Mesenchymal stem cell (in vitro differentiated cells and primary cell): Measurements from ENCODE around the gene KIF26B.

Source experiments
- DNase-seq: peaks from one replicate; pipeline ENCODE4 v3.0.0-alpha.2; 2013
- H2AFZ ChIP-seq: one replicate; pipeline ENCODE4 v1.6.1; 2013; ENCODE audit warnings: low read depth, mild to moderate bottlenecking, control low read depth, inconsistent platforms, low read length, moderate library complexity
- H2AK5ac ChIP-seq: 2 replicates; pipeline ENCODE4 v1.6.1; 2013; ENCODE audit warnings: low read length, moderate library complexity, mild to moderate bottlenecking, inconsistent platforms; ENCODE audit not compliant: severe bottlenecking
- H2BK120ac ChIP-seq: one replicate; pipeline ENCODE4 v1.6.1; 2013; ENCODE audit warnings: low read depth, mild to moderate bottlenecking, inconsistent platforms, low read length, moderate library complexity
- H2BK12ac ChIP-seq, 2 experiments: one replicate each; pipeline ENCODE4 v1.6.1; 2013; ENCODE audit warnings: inconsistent platforms in 2 of 2, low read length in 2 of 2, mild to moderate bottlenecking in 2 of 2, moderate library complexity in 2 of 2, control low read depth in 1 of 2
- H2BK15ac ChIP-seq: one replicate; pipeline ENCODE4 v1.6.1; 2013; ENCODE audit warnings: mild to moderate bottlenecking, low read depth, inconsistent platforms; ENCODE audit not compliant: poor library complexity, severe bottlenecking
- H2BK5ac ChIP-seq: 2 replicates; pipeline ENCODE4 v1.6.1; 2013; ENCODE audit warnings: low read depth, mild to moderate bottlenecking, low read length, control low read depth, inconsistent platforms; ENCODE audit not compliant: poor library complexity, severe bottlenecking
- H3K14ac ChIP-seq, 2 experiments: one replicate each; pipeline ENCODE4 v1.6.1; 2013; ENCODE audit warnings: inconsistent platforms in 2 of 2, low read length in 2 of 2, control low read depth in 1 of 2, mild to moderate bottlenecking in 1 of 2, moderate library complexity in 1 of 2
- H3K18ac ChIP-seq, 2 experiments: one replicate each; pipeline ENCODE4 v1.6.1; 2013; ENCODE audit warnings: inconsistent platforms in 2 of 2, low read length in 2 of 2, control low read depth in 1 of 2, low read depth in 1 of 2, mild to moderate bottlenecking in 1 of 2
- H3K23ac ChIP-seq, 2 experiments: one replicate each; pipeline ENCODE4 v1.6.1; 2013; ENCODE audit warnings: inconsistent platforms in 2 of 2, low read length in 2 of 2, mild to moderate bottlenecking in 2 of 2, moderate library complexity in 2 of 2, control low read depth in 1 of 2
- H3K27ac ChIP-seq: 2 replicates; pipeline ENCODE4 v1.5.1; 2013; ENCODE audit warnings: mild to moderate bottlenecking, moderate library complexity, low read length, control low read depth, inconsistent platforms; ENCODE audit not compliant: poor library complexity, severe bottlenecking
- H3K27me3 ChIP-seq, 2 experiments: 2 replicates each; pipeline versions ENCODE4 v1.6.1 to v1.7.0; 2013; ENCODE audit warnings: low read length in 2 of 2, mild to moderate bottlenecking in 2 of 2, moderate library complexity in 2 of 2, control low read depth in 1 of 2, inconsistent platforms in 1 of 2; ENCODE audit not compliant: control insufficient read depth in 1 of 2, insufficient read depth in 1 of 2
- H3K36me3 ChIP-seq, 2 experiments: 2 replicates each; pipeline versions ENCODE4 v1.6.1 to v1.7.0; 2013; ENCODE audit warnings: low read length in 2 of 2, control low read depth in 1 of 2, inconsistent platforms in 1 of 2, low read depth in 1 of 2, mild to moderate bottlenecking in 1 of 2; ENCODE audit not compliant: insufficient read depth in 2 of 2, control insufficient read depth in 1 of 2
- H3K4ac ChIP-seq, 2 experiments: one replicate each; pipeline ENCODE4 v1.6.1; 2013; ENCODE audit warnings: inconsistent platforms in 2 of 2, low read length in 2 of 2, mild to moderate bottlenecking in 2 of 2, moderate library complexity in 2 of 2, control low read depth in 1 of 2, low read depth in 1 of 2
- H3K4me1 ChIP-seq: 2 replicates; pipeline ENCODE4 v1.6.1; 2013; ENCODE audit warnings: low read depth, low read length, control low read depth; ENCODE audit not compliant: control insufficient read depth, insufficient read depth
- H3K4me2 ChIP-seq: 2 replicates; pipeline ENCODE4 v1.6.1; 2013; ENCODE audit warnings: low read length, mild to moderate bottlenecking, inconsistent platforms; ENCODE audit not compliant: poor library complexity, severe bottlenecking
- H3K4me3 ChIP-seq, 2 experiments: 2 replicates each; pipeline versions ENCODE4 v1.5.1 to v1.7.0; 2013; ENCODE audit warnings: low read length in 2 of 2, mild to moderate bottlenecking in 2 of 2, control low read depth in 1 of 2, low read depth in 1 of 2; ENCODE audit not compliant: insufficient read depth in 1 of 2
- H3K79me1 ChIP-seq: replicated peaks from 2 replicates; pipeline ENCODE4 v1.6.1; 2013; ENCODE audit warnings: mild to moderate bottlenecking, control low read depth, low read length, inconsistent platforms; ENCODE audit not compliant: poor library complexity, severe bottlenecking
- H3K9ac ChIP-seq: 2 replicates; pipeline ENCODE4 v1.7.0; 2013; ENCODE audit warnings: mild to moderate bottlenecking, low read length, moderate library complexity
- H3K9me3 ChIP-seq: 2 replicates; pipeline ENCODE4 v1.7.0; 2013; ENCODE audit warnings: mild to moderate bottlenecking, low read length; ENCODE audit not compliant: control insufficient read depth
- H4K8ac ChIP-seq: one replicate; pipeline ENCODE4 v1.6.1; 2013; ENCODE audit warnings: inconsistent platforms, mild to moderate bottlenecking, low read length, moderate library complexity
- H4K91ac ChIP-seq: one replicate; pipeline ENCODE4 v1.6.1; 2013; ENCODE audit warnings: mild to moderate bottlenecking, low read length, inconsistent platforms
- WGBS: methylation state at CpG from one replicate; pipeline ENCODE4 v1.1.7; 2013; ENCODE audit warnings: mixed read lengths; 5-methylcytosine and 5-hydroxymethylcytosine counted together

Gene KIF26B

GRCh38 chr1:245247356-245247755 lies 92.6 kb downstream of the KIF26B start:
- Histone ChIP-seq H3K4ac (no peak overlapping the region), H2BK12ac (no peak overlapping the region), H3K14ac (no peak overlapping the region), H3K4me3 (no peak overlapping the region), H4K8ac (no peak overlapping the region), H3K79me1 (no peaks in the 10 kb centered on the region), H3K36me3 (no peaks in the 10 kb centered on the region), H4K91ac (no peak overlapping the region), H3K9ac (no peak overlapping the region), H3K4me2 (no peak overlapping the region), H3K27ac (no peak overlapping the region), H3K23ac (no peak overlapping the region), H2AK5ac (no peak overlapping the region), H3K18ac (no peak overlapping the region), H2BK15ac (no peak overlapping the region), H3K27me3 (no peaks in the 10 kb centered on the region), H2BK5ac (no peak overlapping the region), H2BK120ac (no peak overlapping the region), H3K4me1 (no peaks in the 10 kb centered on the region), H3K9me3 (no peaks in the 10 kb centered on the region), H2AFZ (no peak overlapping the region)
- 92% methylated on average over 12 of the region's 12 CpGs for WGBS
- DNase-seq, result no peak

DNA sequence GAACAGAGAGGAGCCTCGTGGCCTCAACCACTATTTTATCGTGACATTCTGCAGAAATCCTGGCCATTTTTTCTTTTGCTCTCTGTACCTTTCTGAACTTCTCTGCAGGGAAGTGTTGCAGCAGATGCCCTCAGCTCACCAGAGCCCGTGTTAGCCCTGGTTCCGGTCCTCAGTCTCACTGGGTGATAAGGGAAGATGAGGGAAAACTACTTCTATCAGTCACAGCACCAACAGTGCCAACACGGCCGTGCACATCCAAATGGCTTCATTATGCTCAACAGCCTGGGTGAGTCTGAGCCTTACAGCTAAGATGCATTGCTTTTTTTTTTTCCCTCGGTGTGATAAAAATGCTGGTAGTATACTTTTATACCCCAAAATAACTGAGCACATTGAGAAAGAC lies 93.0 kb downstream of the KIF26B start:
- no peak overlapping the region for H4K8ac ChIP-seq
- no peak overlapping the region for H2BK120ac ChIP-seq
- no peak overlapping the region for H3K4ac ChIP-seq
- no peaks in the 10 kb centered on the region for H3K27me3 ChIP-seq
- H3K4me1 ChIP-seq, result no peaks in the 10 kb centered on the region
- H3K4me2 ChIP-seq, result no peak overlapping the region
- H3K9me3 ChIP-seq, result peaks cover 4% of the 10 kb centered on the region
- H3K14ac ChIP-seq, result no peak overlapping the region
- H2AK5ac ChIP-seq, result no peak overlapping the region
- no peak overlapping the region for H2BK15ac ChIP-seq
- no peak overlapping the region for H3K27ac ChIP-seq
- H2BK5ac ChIP-seq, result no peak overlapping the region
- no peak overlapping the region for H3K23ac ChIP-seq
- no peaks in the 10 kb centered on the region for H3K79me1 ChIP-seq
- H3K18ac ChIP-seq, result no peak overlapping the region
- no peak for DNase-seq
- H2AFZ ChIP-seq, result no peak overlapping the region
- WGBS, result 93% methylated on average over 7 of the region's 7 CpGs
- H3K9ac ChIP-seq, result no peak overlapping the region
- H3K4me3 ChIP-seq, result no peak overlapping the region
- no peak overlapping the region for H2BK12ac ChIP-seq
- H3K36me3 ChIP-seq, result no peaks in the 10 kb centered on the region
- H4K91ac ChIP-seq, result no peak overlapping the region

DNA sequence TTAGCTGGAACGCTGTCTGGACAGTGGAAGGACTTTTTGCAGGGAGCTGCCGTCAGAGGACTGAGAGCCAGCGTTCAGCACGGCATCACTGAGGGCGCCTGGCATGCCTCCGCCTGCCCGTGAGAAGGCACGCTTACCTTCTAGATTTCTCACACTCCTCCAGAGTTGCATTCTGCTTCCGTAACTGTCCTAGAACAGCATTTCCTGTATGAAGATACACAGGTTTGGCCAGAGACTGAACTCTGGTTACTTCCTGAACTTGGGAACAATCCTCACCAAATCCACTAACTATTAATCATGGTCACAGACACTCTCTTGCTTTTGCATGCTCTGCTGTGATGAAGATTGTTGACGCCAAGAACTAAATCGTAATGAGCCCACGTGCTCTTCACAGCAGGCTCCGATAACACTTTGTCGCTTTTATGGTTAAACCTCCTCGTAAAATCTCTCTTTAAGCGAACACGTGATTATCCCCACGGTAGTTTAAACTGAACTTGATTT lies 93.5 kb downstream of the KIF26B start:
- Histone ChIP-seq H3K9me3 (peaks cover 4% of the 10 kb centered on the region), H2BK12ac (no peak overlapping the region), H3K18ac (no peak overlapping the region), H3K23ac (no peak overlapping the region), H3K14ac (no peak overlapping the region), H3K79me1 (no peaks in the 10 kb centered on the region), H2BK5ac (no peak overlapping the region), H3K4me2 (no peak overlapping the region), H3K27ac (no peak overlapping the region), H2AFZ (no peak overlapping the region), H4K91ac (no peak overlapping the region), H3K9ac (no peak overlapping the region), H3K36me3 (no peaks in the 10 kb centered on the region), H4K8ac (no peak overlapping the region), H3K4ac (no peak overlapping the region), H2AK5ac (no peak overlapping the region), H3K4me3 (no peak overlapping the region), H2BK15ac (no peak overlapping the region), H3K27me3 (no peaks in the 10 kb centered on the region), H2BK120ac (no peak overlapping the region), H3K4me1 (no peaks in the 10 kb centered on the region)
- 71% methylated on average over 17 of the region's 18 CpGs for WGBS
- DNase-seq, result no peak

GRCh38 chr1:245255783-245256182 lies 101.0 kb downstream of the KIF26B start:
- Histone ChIP-seq H2AFZ (no peak overlapping the region), H3K14ac (no peak overlapping the region), H2BK120ac (no peak overlapping the region), H3K4ac (no peak overlapping the region), H2BK12ac (no peak overlapping the region), H2AK5ac (no peak overlapping the region), H3K79me1 (no peaks in the 10 kb centered on the region), H4K8ac (no peak overlapping the region), H2BK15ac (no peak overlapping the region), H3K9me3 (peaks cover 4% of the 10 kb centered on the region), H3K9ac (no peak overlapping the region), H3K36me3 (no peaks in the 10 kb centered on the region), H3K4me3 (no peak overlapping the region), H3K18ac (no peak overlapping the region), H3K4me2 (no peak overlapping the region), H3K4me1 (peaks cover 22% of the 10 kb centered on the region), H3K23ac (no peak overlapping the region), H2BK5ac (no peak overlapping the region), H3K27me3 (no peaks in the 10 kb centered on the region), H3K27ac (no peak overlapping the region), H4K91ac (no peak overlapping the region)
- WGBS, result 94% methylated on average over 3 of the region's 3 CpGs
- DNase-seq, result no peak
